Measurements from ENCODE around the gene TSHZ2.

Gene TSHZ2

DNA sequence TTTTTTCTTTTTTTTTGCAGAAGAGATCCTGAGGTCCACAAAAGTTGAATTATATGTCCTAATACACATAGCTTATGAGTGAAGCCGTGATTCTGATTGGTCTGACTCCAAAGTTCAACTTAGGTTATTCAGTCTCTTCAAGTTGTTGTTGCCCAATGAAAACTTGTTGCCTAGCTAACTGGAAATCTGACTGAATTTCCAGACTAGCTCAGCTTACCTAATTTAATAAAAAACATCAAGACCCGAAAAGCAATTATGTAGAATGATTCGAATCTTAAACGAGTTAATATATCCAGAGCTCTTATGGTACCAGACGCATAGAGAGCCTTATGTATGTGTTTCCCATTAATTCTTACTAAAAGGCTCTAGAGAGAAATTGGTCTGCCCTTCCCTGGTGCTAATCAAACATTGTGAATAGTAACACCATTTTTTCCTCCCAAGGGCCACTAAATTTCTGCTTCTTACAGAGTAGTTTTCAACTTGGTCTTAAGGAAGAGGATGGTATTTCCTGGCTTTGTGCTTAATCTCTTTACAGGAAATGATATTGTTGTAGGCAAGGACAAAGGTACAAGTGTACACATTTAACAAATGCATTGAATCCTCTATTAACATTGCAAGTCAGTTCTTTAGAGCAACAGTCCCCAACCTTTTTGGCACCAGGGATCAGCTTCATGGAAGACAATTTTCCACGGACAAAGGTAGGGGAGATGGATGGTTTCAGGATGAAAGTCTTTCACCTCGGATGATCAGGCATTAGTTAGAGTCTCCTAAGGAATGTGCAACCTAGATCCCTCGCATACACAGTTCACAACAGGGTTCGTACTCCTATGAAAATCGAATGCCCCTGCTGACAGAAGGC lies 107.9 kb downstream of the TSHZ2 start:
- peaks cover 19% of the 10 kb centered on the region for H3K4me1 ChIP-seq (ENCODE audit: insufficient read depth, low read length, severe bottlenecking)
- no peak for TF ChIP-seq EZH2 (IDR thresholded peaks at IDR 0.05; ENCODE audit: borderline replicate concordance, low read length)
- TF ChIP-seq, protein P1, sequence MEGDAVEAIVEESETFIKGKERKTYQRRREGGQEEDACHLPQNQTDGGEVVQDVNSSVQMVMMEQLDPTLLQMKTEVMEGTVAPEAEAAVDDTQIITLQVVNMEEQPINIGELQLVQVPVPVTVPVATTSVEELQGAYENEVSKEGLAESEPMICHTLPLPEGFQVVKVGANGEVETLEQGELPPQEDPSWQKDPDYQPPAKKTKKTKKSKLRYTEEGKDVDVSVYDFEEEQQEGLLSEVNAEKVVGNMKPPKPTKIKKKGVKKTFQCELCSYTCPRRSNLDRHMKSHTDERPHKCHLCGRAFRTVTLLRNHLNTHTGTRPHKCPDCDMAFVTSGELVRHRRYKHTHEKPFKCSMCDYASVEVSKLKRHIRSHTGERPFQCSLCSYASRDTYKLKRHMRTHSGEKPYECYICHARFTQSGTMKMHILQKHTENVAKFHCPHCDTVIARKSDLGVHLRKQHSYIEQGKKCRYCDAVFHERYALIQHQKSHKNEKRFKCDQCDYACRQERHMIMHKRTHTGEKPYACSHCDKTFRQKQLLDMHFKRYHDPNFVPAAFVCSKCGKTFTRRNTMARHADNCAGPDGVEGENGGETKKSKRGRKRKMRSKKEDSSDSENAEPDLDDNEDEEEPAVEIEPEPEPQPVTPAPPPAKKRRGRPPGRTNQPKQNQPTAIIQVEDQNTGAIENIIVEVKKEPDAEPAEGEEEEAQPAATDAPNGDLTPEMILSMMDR (IDR thresholded peaks at IDR 0.05; ENCODE audit: low read length): no peak

DNA sequence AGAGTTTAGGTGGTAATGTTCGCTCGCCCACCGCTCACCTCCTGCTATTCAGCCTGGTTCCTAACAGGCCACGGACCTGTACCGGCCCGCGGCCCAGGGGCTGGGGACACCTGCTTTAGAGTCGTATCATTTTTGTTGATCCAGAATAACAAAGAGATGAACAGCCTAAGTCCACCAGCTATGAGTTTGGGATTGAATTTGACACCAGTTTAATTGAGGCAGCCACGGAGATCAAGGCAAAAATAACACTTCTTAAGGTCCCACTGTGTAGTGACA lies 108.5 kb downstream of the TSHZ2 start:
- Histone ChIP-seq H2AFZ (ENCODE audit: low read length) (no peak overlapping the region), H3K9me2 (ENCODE audit: low read depth, low read length) (no peaks in the 10 kb centered on the region), H3K4me2 (ENCODE audit: low read length) (no peak overlapping the region), H3K36me3 (ENCODE audit: insufficient read depth, low read length) (no peaks in the 10 kb centered on the region), H3K9me3 (ENCODE audit: low read length) (no peaks in the 10 kb centered on the region), H3F3A (ENCODE audit: insufficient read depth, low read length) (no peaks in the 10 kb centered on the region), H3K27me3 (ENCODE audit: insufficient read depth, low read length) (no peaks in the 10 kb centered on the region), H4K20me1 (ENCODE audit: insufficient read depth, low read length) (no peaks in the 10 kb centered on the region), H3K4me3 (ENCODE audit: low read depth, low read length, poor library complexity, severe bottlenecking) (no peak overlapping the region), H3K4me1 (ENCODE audit: insufficient read depth, low read length, severe bottlenecking) (peaks cover 25% of the 10 kb centered on the region), H3K27ac (ENCODE audit: low read depth, low read length, poor library complexity, severe bottlenecking) (no peak overlapping the region), H3K9ac (ENCODE audit: low read length) (no peak overlapping the region), H3K79me2 (ENCODE audit: insufficient read depth, low read length) (no peaks in the 10 kb centered on the region)
- no peak for TF ChIP-seq EZH2 (IDR thresholded peaks at IDR 0.05; ENCODE audit: borderline replicate concordance, low read length)
- TF ChIP-seq, protein P1 (IDR thresholded peaks at IDR 0.05; ENCODE audit: low read length): no peak

More for the DNA sequence above, 107.9 kb downstream of the TSHZ2 start:
- H2AFZ ChIP-seq (ENCODE audit: low read length): no peak overlapping the region
- no peak overlapping the region for H3K9ac ChIP-seq (ENCODE audit: low read length)
- no peaks in the 10 kb centered on the region for H3K9me2 ChIP-seq (ENCODE audit: low read depth, low read length)
- H3F3A ChIP-seq (ENCODE audit: insufficient read depth, low read length): no peaks in the 10 kb centered on the region
- no peaks in the 10 kb centered on the region for H3K36me3 ChIP-seq (ENCODE audit: insufficient read depth, low read length)
- H3K4me2 ChIP-seq (ENCODE audit: low read length): no peak overlapping the region
- no peaks in the 10 kb centered on the region for H3K27me3 ChIP-seq (ENCODE audit: insufficient read depth, low read length)
- no peak overlapping the region for H3K27ac ChIP-seq (ENCODE audit: low read depth, low read length, poor library complexity, severe bottlenecking)
- no peak overlapping the region for H3K4me3 ChIP-seq (ENCODE audit: low read depth, low read length, poor library complexity, severe bottlenecking)
- H4K20me1 ChIP-seq (ENCODE audit: insufficient read depth, low read length): no peaks in the 10 kb centered on the region
- no peaks in the 10 kb centered on the region for H3K9me3 ChIP-seq (ENCODE audit: low read length)
- no peaks in the 10 kb centered on the region for H3K79me2 ChIP-seq (ENCODE audit: insufficient read depth, low read length)

DNA sequence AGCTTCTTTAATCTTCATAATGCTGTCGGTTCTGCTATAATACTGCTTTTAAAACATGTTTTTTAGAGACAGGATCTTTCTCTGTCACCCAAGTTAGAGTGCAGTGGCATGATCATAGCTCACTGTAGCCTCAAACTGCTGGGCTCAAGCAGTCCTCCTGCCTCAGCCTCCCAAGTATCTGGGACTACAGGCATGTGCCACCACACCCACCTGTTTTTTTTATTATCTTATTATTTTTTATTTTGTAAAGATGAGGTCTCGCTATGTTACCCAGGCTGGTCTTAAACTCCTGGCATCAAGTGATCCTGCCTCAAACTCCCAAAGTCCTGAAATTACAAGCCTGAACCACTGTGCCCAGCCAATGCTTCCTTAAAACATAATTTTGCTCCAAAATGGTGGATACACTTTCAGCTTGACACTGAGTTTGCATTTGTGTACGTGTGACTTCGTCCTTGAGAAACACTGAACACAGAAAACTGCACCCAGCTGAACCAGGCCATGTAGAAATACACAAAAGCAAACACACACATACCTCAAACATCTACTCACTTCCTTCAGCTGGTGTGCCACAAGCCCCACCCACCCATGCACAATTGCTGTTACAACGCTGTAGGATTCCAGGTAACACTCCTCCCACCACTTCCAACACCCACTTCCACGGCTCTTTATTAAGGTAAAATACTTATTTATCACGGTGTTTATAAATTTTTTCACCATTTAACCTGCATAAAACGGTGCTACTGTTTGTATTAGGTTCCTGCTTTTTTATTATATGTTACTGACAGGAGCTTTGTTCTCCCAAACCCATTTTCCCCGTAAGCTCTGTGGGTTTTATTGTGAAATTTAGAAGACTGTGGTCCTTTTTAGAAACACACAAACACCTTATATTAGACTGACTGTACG lies 109.1 kb downstream of the TSHZ2 start:
- peak overlapping the region; percentile 71; the same call in 1 of the 2 replicates for H2AFZ ChIP-seq (ENCODE audit: low read length)
- TF ChIP-seq EZH2 (IDR thresholded peaks at IDR 0.05; ENCODE audit: borderline replicate concordance, low read length): no peak
- TF ChIP-seq, protein P1 (IDR thresholded peaks at IDR 0.05; ENCODE audit: low read length): no peak

More for the DNA sequence above, 109.1 kb downstream of the TSHZ2 start:
- Histone ChIP-seq H3K4me2 (ENCODE audit: low read length) (0 out of 2 replicates have a peak overlapping the region, but pooled peaks have one; percentile 24), H3K79me2 (ENCODE audit: insufficient read depth, low read length) (no peaks in the 10 kb centered on the region), H4K20me1 (ENCODE audit: insufficient read depth, low read length) (no peaks in the 10 kb centered on the region), H3K9ac (ENCODE audit: low read length) (no peak overlapping the region; the same call in 1 of the 2 replicates), H3K4me1 (ENCODE audit: insufficient read depth, low read length, severe bottlenecking) (peaks cover 30% of the 10 kb centered on the region), H3K27ac (ENCODE audit: low read depth, low read length, poor library complexity, severe bottlenecking) (no peak overlapping the region), H3K9me2 (ENCODE audit: low read depth, low read length) (no peaks in the 10 kb centered on the region), H3K4me3 (ENCODE audit: low read depth, low read length, poor library complexity, severe bottlenecking) (no peak overlapping the region), H3K9me3 (ENCODE audit: low read length) (no peaks in the 10 kb centered on the region), H3F3A (ENCODE audit: insufficient read depth, low read length) (no peaks in the 10 kb centered on the region), H3K36me3 (ENCODE audit: insufficient read depth, low read length) (no peaks in the 10 kb centered on the region), H3K27me3 (ENCODE audit: insufficient read depth, low read length) (no peaks in the 10 kb centered on the region)

All from OCI-LY1 (cell line).